ENCODE results near the gene SYNDIG1L.

Gene SYNDIG1L

GRCh38 chr14:74465335-74465734 lies 39.3 kb upstream of the SYNDIG1L start:
- no peaks in the 10 kb centered on the region for H3K9me3 ChIP-seq
- H3K36me3 ChIP-seq: no peaks in the 10 kb centered on the region
- no peak for DNase-seq
- peaks cover 41% of the 10 kb centered on the region for H3K27me3 ChIP-seq
- H3K4me3 ChIP-seq (ENCODE audit: low read depth, low read length): no peak overlapping the region
- TF ChIP-seq CTCF (IDR thresholded peaks at IDR 0.05; ENCODE audit: low read depth, low read length): no peak
- no peaks in the 10 kb centered on the region for H3K4me1 ChIP-seq

- Histone ChIP-seq H3K36me3 (no peaks in the 10 kb centered on the region), H3K4me3 (ENCODE audit: low read depth, low read length) (no peak overlapping the region), H3K4me1 (no peaks in the 10 kb centered on the region), H3K27me3 (peaks cover 35% of the 10 kb centered on the region), H3K9me3 (no peaks in the 10 kb centered on the region)
- TF ChIP-seq CTCF (IDR thresholded peaks at IDR 0.05; ENCODE audit: low read depth, low read length): no peak
- no peak for DNase-seq
Measured at GRCh38 chr14:74464785-74465184, 38.8 kb upstream of the SYNDIG1L start.

- DNase-seq: no peak
- Histone ChIP-seq H3K27me3 (peaks cover 30% of the 10 kb centered on the region), H3K4me3 (ENCODE audit: low read depth, low read length) (no peak overlapping the region), H3K9me3 (no peaks in the 10 kb centered on the region), H3K36me3 (no peaks in the 10 kb centered on the region), H3K4me1 (no peaks in the 10 kb centered on the region)
- TF ChIP-seq CTCF (IDR thresholded peaks at IDR 0.05; ENCODE audit: low read depth, low read length): no peak
Measured at GRCh38 chr14:74463697-74464096, 37.7 kb upstream of the SYNDIG1L start.

GRCh38 chr14:74462993-74463392 lies 37.0 kb upstream of the SYNDIG1L start:
- no peak overlapping the region for H3K4me3 ChIP-seq (ENCODE audit: low read depth, low read length)
- no peaks in the 10 kb centered on the region for H3K4me1 ChIP-seq
- H3K27me3 ChIP-seq: peaks cover 29% of the 10 kb centered on the region
- no peaks in the 10 kb centered on the region for H3K9me3 ChIP-seq
- DNase-seq: no peak
- no peak for TF ChIP-seq CTCF (IDR thresholded peaks at IDR 0.05; ENCODE audit: low read depth, low read length)
- H3K36me3 ChIP-seq: no peaks in the 10 kb centered on the region

- no peak for DNase-seq
- Histone ChIP-seq H3K27me3 (peaks cover 11% of the 10 kb centered on the region; the same call in 1 of the 2 replicates), H3K36me3 (no peaks in the 10 kb centered on the region), H3K4me3 (ENCODE audit: low read depth, low read length) (no peak overlapping the region), H3K4me1 (no peaks in the 10 kb centered on the region), H3K9me3 (no peaks in the 10 kb centered on the region)
- TF ChIP-seq CTCF (IDR thresholded peaks at IDR 0.05; ENCODE audit: low read depth, low read length): no peak
Measured at GRCh38 chr14:74459976-74460375, 34.0 kb upstream of the SYNDIG1L start.

GRCh38 chr14:74459289-74459946 lies 33.4 kb upstream of the SYNDIG1L start:
- Histone ChIP-seq H3K36me3 (no peaks in the 10 kb centered on the region), H3K9me3 (no peaks in the 10 kb centered on the region), H3K4me3 (ENCODE audit: low read depth, low read length) (no peak overlapping the region), H3K27me3 (peaks cover 11% of the 10 kb centered on the region; the same call in 1 of the 2 replicates), H3K4me1 (no peaks in the 10 kb centered on the region)
- peak; percentile 73 for TF ChIP-seq CTCF (IDR thresholded peaks at IDR 0.05; ENCODE audit: low read depth, low read length)
- DNase-seq: peak; percentile 67

All from BE2C (cell line).